Urothelium cell line (cell line): ENCODE results near the gene SPP2.
A peak's percentile ranks its signal among the peaks of the same experiment; 100 is the strongest.

Source experiments
- DNase-seq: peaks from one replicate; pipeline ENCODE4 v3.0.0; 2011; ENCODE audit warnings: low spot score, mixed read lengths
- FAIRE-seq: peaks from 2 replicates; lab custom pipeline; 2011; peaks lifted over from hg19 to GRCh38; lab: Jason Lieb, UNC

SPP2 gene

DNA sequence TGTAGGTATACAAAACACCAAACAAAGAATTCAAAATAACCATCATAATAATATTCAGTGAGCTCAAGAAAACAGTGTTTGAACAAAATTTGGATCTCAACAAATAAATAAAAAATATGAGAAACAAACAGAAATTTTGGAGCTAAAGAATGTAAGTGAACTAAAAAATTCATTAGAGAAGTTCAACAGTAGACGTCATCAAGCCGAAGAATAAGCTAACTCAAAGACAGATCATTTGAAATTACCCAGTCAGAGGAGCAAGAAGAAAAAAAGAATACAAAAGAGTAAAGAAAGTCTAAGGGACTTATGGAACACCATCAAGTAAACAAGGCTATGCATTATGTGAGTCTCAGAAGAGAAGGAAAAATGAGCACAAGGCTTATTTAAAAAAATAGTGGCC is 16.6 kb upstream of the SPP2 start:
- FAIRE-seq (no peak), DNase-seq (no peak)

DNA sequence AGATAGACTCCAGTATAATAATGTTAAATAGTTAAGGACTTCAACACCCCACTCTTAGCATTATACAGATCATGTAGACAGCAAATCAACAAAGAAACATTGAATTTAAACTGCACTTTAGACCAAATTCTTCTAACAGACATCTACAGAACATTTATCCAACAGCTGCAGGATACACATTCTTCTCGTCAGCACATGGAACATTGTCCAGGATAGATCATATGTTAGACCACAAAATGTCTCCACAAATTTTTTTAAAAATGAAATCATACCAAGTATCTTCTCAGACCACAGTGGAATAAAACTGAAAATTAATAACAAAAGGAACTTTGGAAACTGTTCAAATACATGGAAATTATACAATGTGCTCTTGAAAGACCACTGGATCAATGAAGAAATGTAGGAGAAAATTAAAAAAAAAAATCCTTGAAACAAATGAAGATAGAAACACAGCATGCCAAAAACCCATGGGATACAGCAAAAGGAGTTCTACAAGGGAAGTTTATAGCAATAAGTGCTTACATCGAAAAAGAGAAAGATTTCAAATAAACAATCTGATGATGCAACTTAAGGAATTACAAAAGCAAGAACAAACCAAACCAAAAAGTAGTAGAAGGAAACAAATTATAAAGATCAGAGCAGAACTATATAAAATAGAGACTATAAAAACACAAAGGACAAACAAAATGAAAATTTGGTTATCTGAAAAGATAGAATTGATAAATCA is 12.3 kb upstream of the SPP2 start:
- FAIRE-seq (no peak), DNase-seq (no peak)

DNA sequence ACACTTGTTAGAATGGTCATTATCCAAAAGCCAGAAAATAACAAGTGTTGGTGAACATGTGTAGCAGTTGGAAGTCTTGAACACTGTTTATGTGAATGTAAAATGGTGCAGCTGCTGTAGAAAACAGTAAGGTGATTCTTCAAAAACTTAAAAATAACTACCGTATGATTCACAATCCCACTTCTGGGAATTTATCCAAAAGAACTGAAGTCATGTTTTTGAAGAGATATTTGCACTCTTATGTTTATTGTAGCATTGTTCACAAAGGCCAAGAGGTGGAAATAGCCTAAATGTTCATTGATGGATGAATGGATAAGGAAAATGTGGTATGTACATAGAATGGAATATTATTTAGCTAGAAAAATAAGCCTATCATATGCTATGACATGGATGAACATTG is 6.3 kb upstream of the SPP2 start:
- peak; percentile 20 for DNase-seq
- peak; percentile 55 for FAIRE-seq

DNA sequence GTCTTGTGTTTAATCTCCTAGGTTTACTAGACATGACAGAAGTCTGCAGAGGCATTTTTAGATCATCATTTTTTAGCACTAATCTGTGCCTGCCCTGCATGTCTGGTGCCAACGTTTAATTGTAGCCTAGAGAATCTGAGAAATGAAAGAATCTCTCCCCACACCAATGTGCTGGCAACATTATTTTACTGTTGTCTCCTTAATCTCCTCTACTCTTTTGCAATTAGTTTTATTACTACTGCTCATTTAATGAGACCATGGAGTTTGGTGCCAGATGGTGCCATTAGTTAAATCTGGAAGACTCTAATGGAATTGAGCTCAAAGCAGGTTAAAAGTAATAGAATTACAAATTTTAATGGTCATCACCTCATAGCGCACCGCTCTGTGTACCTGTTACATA is 4.0 kb upstream of the SPP2 start:
- FAIRE-seq (no peak), DNase-seq (no peak)

DNA sequence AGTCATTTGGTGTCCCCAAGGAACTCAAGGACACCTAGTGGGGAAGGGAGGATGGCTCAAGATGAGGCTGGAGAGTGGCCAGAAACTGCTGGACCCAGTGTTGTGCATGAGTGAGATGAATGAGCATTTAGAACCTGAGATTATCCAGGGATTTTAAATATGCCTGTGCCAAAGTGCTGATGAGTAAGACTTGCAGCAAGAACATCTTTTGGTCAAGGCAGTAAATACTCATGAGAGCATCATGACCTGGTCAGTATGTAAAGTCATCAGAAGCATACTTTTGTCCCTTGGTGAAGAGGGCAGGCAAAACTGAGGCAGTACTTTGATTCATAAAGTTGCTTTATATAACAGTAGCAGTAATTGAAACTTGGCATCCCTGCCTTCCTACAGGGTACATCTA is 3.1 kb upstream of the SPP2 start:
- FAIRE-seq (no peak), DNase-seq (no peak)

DNA sequence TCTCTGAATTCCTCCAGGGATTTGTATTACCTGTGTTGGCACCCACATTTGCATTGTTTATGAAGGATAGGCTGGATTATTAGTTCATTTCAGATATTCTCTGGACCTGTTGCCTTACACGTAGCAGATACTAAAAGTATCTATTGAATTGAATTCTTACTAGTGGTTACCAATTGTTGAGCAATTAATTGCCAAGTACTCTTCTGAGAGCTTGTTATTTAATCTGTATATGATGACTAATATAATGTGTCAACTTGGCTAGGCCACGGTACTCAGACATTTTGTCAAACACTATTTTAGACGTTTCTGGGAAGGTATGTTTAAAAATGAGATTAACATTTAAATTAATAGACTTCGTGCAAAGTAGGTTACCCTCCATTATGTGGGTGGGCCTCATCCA is 2.5 kb upstream of the SPP2 start:
- no peak for FAIRE-seq
- DNase-seq, result no peak

DNA sequence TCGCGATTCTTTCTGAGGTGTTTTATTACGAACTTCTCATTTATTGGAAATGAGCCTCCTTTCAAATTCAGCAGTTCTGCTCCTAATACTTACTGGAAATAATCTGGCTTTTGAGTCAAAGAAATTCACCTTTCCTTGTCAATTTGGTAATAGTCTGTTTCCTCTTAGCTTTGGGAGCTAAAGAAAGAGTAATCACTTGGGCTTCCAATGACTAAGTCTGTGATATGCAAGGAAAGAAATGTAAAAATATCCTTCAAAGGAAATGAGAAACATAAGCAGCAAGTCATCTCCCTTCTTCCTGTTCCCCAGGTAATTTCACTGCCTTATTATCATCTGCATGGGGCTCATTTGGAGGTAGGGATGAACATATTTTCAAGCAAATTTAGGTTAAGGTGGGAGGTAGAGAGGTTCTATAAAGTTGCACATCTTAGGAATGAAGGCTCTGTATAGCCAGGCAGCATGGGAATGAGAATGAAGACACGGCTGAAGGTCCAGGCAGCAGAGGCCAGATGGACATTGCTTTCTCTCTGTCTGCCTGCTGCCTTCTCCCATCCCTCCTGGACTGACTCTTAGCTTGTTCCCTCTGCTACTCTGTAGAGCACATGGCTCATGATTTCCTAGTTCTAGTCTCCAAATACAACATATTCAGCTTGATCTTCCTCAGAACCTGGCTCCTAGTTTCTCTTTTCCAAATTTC is 1.0 kb downstream of the SPP2 start:
- DNase-seq (no peak), FAIRE-seq (no peak)

DNA sequence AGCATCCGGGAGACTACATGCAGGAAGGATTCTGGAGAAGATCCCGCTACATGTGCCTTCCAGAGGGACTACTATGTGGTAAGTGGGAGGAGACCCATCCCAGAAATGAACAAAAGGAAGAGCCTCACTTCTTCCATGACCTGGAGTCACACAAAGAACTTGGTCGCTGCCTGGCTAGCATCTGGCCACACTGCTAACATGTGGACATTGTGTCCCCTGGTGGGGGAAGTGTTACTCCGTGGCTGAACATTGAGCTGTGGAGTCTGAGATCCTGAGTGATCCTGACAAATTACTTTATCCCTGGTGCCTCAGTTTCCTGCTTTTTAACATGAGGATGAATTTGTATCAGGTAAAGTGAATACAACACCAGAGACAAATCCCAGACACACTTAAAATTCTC is 8.4 kb downstream of the SPP2 start:
- FAIRE-seq (no peak), DNase-seq (no peak)

DNA sequence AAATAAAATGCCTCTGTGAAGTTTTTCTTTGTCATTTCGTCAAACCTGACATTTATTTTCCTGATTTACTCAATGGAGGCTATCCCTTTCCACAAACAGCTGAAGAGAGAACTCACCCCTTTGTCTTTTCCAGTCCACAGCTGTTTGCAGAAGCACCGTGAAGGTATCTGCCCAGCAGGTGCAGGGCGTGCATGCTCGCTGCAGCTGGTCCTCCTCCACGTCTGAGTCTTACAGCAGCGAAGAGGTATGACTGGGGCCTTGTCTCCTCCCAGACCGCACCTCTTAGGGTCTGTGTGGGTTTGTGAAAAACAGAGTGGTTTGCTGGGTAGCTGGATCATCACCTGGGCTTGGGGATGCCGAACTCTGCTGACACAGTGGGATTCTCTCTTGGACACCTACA is 9.7 kb downstream of the SPP2 start:
- FAIRE-seq (no peak), DNase-seq (no peak)

DNA sequence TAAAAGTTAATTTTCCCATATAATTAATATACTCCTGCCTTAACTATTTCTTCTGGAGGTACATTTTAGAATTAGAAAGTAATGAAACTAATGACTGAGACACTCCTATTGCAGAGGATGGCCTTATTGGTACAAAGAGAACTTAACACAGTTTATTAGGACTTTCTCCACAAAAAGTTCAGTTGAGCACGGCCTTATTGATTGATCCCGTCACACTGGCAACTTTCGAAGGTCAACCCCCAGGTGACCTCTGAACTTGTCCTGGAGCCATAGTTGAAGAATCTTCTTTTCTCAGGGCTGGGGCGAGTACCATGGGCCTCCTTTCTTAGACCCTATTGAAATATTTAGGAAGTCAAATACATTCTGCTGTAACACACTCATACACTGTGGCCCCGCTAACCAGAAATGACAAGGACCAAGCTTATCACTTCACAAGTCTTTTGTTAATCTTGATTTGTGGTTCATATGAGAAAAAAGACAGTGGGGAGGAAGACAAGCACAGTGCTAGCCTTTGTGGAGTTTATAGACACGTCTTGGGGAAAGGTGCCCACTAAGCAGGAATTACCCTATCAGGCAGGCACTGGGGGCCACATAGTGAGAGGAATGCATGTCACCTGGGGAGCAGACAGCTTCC is 11.2 kb downstream of the SPP2 start:
- FAIRE-seq, result no peak
- DNase-seq, result no peak

DNA sequence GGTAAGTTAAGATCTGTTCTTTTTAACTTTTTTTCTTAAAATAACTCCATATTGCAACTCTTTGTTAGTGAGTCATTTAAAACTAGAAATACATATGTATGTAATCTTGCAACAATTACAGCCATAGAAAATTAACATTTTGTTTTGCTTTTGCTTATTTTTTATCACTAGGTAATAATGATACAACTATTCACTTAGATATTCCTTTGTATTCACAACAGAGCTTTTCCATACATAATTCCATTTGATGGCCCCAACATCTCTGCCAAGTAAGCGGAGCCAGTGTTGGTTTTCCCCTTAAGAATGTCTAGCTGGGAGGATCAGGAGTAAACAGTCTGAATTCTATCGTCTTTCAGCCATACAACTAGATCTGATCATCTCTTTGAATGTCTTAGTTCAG is 16.1 kb downstream of the SPP2 start:
- no peak for DNase-seq
- no peak for FAIRE-seq

DNA sequence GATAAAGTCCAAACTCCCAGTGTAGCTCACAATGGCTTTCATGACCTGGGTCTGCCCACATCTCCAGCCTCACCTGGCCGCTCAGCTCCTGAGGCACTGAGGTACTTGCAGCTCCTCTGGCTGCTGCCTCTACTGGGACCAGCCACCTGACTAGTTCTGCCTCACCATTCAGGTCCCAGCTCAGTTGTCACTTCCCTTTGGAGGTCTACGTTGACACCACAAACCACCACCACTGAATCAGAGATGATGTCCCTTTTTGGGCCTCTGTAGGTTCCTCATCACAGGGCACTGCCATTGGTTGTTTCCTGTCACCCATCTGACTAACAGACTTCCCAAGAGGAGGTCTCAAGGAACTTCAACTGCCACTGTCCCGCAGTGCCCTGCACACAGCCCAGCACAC is 21.2 kb downstream of the SPP2 start:
- DNase-seq, result no peak
- FAIRE-seq, result no peak

DNA sequence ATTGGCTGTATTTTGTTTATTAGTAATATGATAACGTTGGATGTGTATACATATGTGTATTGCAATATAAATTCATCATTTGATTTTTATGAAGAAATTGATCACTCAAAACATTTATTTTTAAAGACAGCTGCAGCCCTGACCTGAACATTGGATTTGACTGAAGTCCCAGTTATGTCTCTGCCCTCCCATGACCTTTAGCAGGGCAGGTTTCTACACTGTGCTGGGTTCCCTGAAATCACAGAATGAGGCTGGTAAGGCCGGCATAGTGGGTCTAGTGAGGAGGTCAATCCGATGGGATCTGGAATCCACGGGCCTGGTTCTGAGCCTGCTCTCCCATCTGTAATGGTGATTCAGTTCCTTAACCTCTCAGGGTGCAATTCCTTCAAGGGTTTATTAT is 22.0 kb downstream of the SPP2 start:
- no peak for FAIRE-seq
- no peak for DNase-seq

DNA sequence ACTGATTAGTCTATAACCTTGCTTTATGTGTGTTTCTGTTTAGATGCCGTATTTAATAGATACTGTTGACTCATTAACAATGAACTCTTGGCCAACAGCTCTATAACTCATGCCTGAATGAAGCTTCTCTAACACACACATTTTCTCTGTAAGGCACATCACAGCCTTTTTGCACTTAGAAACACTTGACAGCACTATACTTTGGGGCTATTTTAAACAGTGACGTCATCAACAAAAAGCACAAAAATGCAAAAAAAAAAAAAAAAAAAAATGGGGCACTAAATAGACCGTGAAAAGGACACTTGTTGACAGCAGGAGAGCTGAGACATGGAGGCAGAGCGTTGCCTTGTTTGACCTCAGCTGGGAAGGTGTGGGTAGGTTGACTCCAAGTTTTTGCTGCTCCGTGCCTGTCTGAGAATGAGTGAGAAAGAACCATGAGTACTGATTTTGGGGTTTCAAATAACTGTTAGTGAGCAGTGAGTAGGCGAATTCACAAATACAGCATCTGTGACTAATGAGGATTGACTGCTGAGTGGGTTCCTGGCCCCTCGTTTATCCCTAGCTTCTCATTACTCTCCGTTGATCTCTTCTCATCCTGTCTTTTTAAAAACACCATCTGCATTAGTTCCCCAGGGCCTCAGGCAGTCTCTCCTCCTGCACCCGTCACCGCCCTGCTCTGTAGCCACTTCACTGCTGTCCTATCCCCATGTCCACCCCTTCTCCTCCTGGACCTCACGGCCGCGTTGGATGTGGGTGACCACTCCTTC is 24.4 kb downstream of the SPP2 start:
- DNase-seq (no peak), FAIRE-seq (no peak)

DNA sequence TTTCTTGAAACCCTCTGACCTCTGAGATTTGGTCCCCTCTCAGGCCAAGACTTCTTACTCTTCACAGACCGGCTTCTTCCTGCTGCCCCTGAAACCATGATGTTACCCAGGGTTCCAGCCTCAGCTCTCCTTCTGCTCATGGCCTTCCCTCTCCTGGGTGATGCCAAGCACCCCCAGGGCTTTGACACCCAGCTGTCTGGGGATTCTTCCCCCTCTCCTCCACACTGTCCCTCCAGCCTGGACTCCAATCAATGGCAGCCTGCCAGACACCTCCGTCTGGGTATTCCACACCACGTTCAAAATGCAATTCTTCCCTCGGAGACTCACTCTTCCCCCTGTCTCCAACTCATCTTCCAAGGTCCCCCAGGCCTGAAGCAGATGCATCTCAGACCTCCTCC is 25.0 kb downstream of the SPP2 start:
- DNase-seq (no peak), FAIRE-seq (peak; percentile 30)

DNA sequence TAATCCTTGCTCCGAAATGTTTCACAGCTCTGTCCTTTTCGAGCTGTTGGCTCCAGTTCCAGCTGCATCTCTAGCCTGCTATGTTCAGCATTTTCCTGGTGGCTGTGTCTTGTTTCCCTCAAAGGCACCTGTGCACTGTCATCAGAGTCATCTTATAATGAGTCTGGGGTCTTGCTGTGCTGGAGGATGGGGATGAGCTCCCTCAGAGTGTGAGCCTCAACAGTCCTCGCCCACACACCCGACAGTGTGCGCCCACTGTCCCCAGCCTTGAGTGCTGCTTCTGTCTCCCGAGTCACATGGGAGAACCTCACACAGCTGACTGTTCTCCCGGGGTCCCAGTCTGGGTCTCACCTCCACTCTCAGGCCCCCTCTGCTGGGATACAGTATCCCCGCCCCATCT is 25.4 kb downstream of the SPP2 start:
- DNase-seq, result no peak
- FAIRE-seq, result no peak

DNA sequence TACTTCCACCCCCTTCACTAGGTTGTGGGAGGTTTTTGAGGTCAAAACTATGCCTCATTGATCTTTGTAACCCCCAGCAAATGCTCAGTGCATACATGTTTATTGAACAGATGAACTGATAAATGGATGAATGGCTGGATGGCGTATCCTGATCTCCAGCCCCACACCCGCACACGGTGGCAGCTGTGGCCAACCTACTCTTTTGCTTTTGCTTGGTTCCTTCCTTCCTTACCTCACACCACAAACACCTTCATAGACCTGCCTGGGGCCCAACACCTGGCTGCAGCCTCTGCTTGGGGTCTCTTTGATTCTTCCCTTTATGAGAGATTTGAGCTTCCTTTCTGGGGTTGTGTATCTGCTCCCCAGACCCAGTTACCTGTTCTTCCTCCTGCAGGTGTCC is 25.9 kb downstream of the SPP2 start:
- no peak for FAIRE-seq
- no peak for DNase-seq

DNA sequence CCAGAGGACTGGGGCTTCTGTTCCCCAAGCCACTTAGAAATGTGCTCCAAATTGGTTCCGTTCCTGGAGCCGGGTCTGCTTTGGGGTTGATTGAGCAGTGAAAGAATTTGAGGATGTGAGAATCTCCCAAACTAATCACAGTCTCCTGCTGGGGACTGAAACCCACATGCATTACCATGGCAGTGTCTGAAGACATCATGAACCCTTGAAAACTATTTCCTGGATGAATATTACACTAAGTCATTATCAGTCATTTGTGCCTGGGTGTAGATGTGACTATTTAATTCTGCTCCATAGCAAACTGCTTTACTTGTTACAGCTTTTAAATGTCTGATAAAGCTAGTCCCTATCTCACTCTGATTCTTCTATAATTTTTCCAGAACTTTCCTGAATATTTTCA is 27.6 kb downstream of the SPP2 start:
- FAIRE-seq (no peak), DNase-seq (no peak)

DNA sequence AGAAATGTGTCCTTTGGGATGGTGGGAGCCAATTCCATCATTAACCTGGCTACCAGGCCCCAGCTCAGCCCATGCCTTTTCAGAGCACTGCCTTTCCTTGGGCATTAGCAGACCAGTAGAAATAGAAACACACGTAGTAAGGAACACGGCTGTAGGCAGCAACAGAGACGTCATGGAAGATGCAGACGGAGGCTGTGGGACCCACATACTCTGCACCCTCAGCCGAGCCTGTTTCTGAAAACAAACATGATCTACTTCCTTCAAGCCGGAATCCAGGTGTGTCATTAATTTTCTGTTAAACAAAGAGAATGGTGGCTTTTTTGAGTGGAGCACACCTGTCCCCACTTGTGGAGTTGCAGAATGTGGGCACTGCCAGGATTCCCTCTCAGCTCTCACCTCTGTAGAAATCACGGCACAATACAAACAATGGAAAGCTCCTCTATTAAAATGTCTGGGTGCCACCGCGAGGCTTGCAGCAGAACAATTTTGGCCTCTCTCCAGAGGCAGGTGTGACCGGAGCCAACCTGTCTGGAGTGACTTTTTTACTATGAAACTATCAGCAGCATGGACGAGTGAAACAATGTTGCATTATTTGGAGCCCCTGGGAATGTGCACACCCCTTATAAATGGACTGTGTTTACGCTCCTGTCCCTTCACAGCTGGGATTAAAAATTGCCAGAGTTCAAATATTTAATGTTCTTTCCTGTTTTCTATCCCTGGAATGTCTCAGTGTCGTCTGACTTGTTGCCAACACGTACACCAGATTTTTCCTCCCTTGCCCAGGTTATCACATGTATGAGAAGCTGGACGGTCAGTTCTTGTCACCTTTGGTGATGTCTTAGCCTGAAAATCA is 31.7 kb downstream of the SPP2 start:
- DNase-seq (peak; percentile 46), FAIRE-seq (peak; percentile 9)

DNA sequence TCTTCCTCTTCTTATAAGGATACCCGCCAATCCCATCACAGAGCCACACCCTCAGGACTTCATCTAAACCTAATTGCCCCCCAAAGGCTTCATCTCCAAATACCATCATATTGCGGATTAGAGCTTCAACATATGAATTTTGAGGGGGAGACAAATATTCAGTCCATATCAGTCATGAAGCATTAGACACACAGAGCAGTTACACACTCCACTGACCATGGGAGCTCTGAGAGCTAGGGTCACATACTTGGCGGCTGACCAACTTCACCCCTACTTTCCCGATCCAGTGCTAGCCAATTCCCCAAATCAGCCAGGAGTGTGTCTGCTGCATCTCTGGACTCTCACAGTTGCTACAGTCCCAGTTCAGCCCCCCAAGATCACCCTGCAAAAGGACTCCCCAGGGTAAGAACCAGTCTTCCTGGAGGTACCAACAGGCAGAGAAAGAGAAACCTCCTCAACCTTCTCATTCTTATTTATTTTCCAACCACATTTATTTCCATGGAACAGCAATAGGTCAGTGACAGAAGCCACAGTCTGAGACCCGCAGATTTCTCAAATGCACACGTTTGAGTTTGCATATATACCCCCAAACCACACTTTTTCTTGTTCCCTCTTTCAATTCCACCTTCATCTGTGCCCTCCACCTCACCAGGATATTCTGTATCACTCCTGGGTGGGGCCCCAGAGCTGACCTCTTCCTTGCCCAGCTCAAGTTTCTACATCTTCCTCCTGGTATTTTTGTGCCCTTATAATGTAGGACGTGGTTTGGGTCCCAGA is 33.3 kb downstream of the SPP2 start:
- FAIRE-seq (no peak), DNase-seq (no peak)
